Panc1 (cell line): ENCODE data around the gene NUP210L. TPM values are rescaled to one million over a fixed set of nuclear protein-coding genes. Genes with fewer than 3 reads are reported as not detected.

Experiments
- ATAC-seq: fragments of 200-7000 bp; cut with Tn5 transposase; 2 replicates; pipeline ENCODE4 v1.9.1; 2020; ENCODE audit warnings: mild to moderate bottlenecking, moderate library complexity
- BruUV-seq: library from RNA; stranded (reverse); fragments of 400-500 nt; replicated peaks from 2 replicates; lab custom pipeline; 2021; lab: Mats Ljungman, UMichigan
- CTCF ChIA-PET: fragments of 300-600 bp; sonication (Branson Sonifier 250); formaldehyde crosslinking; loops from one replicate; lab custom pipeline; 2022; ENCODE audit warnings: antibody characterized with exemption; lab: Charles Lee
- POLR2A ChIA-PET: fragments of 300-600 bp; sonication (Branson Sonifier 250); formaldehyde crosslinking; loops from one replicate; lab custom pipeline; 2022; ENCODE audit warnings: antibody characterized with exemption; lab: Charles Lee
- DNase-seq: peaks from one replicate; pipeline ENCODE4 v3.0.0-alpha.2; 2010; ENCODE audit warnings: low read depth, low spot score
- H3K27ac ChIP-seq: 2 replicates; pipeline ENCODE4 v1.5.1; 2011; ENCODE audit warnings: mild to moderate bottlenecking, low read length, inconsistent platforms
- H3K27me3 ChIP-seq: fragments of 200-500 bp; sonication (Bioruptor generic); 2 replicates; pipeline ENCODE4 v1.6.0; 2014; ENCODE audit warnings: low read length, inconsistent platforms; ENCODE audit not compliant: control insufficient read depth, insufficient read depth
- H3K36me3 ChIP-seq: fragments of 200-500 bp; sonication (Bioruptor generic); 2 replicates; pipeline ENCODE4 v1.5.1; 2014; ENCODE audit warnings: inconsistent platforms, mild to moderate bottlenecking, low read length, moderate library complexity; ENCODE audit not compliant: control insufficient read depth, insufficient read depth
- H3K4me1 ChIP-seq: 2 replicates; pipeline ENCODE4 v1.5.1; 2011; ENCODE audit warnings: inconsistent platforms, mild to moderate bottlenecking, low read length, moderate library complexity; ENCODE audit not compliant: control insufficient read depth, insufficient read depth
- H3K4me3 ChIP-seq, 2 experiments: 2 replicates each; pipeline ENCODE4 v1.5.1; 2011 to 2012; ENCODE audit warnings: low read depth in 2 of 2, low read length in 2 of 2, mild to moderate bottlenecking in 2 of 2, inconsistent platforms in 1 of 2, moderate library complexity in 1 of 2
- H3K9me3 ChIP-seq: fragments of 200-500 bp; sonication (Bioruptor generic); 2 replicates; pipeline ENCODE4 v1.5.1; 2014; ENCODE audit warnings: low read depth, mild to moderate bottlenecking, inconsistent platforms, low read length, moderate library complexity; ENCODE audit not compliant: control insufficient read depth, insufficient read depth
- POLR2AphosphoS5 ChIP-seq: IDR thresholded peaks from 2 replicates; pipeline ENCODE4 v1.6.1; 2012; ENCODE audit warnings: mild to moderate bottlenecking, low read depth, low read length, moderate library complexity
- SIN3A ChIP-seq: IDR thresholded peaks from 2 replicates; pipeline ENCODE4 v1.6.1; 2012; ENCODE audit warnings: low read depth, mild to moderate bottlenecking, low read length, moderate library complexity, borderline replicate concordance; ENCODE audit not compliant: insufficient read depth
- TCF7L2 ChIP-seq: IDR thresholded peaks from 2 replicates; pipeline ENCODE4 v1.6.1; 2011; ENCODE audit warnings: mild to moderate bottlenecking, low read depth, low read length, inconsistent platforms
- in situ Hi-C: cut with HindIII; loops from 2 replicates; pipeline ENCODE4 v1.10.0; 2016; ENCODE audit warnings: low sequenced_read_pairs, low pct_unique_long_range_greater_than_20kb
- intact Hi-C: fragments of 100-400 bp; cut with micrococcal nuclease; formaldehyde crosslinking; loops from one replicate; pipeline ENCODE4 v1.10.0; 2022; ENCODE audit not compliant: unreplicated experiment
- total RNA-seq: library from RNA; stranded (reverse); gene quantifications from one replicate; pipeline ENCODE4 v1.2.1, GENCODE V29; 2021; ENCODE audit not compliant: unreplicated experiment
- TF ChIP-seq, protein P1 (sequence below): fragments of 450-650 bp; IDR thresholded peaks from 2 replicates; pipeline ENCODE4 v1.5.1; 2017; ENCODE audit warnings: mild to moderate bottlenecking
- TF ChIP-seq, protein P2 (sequence below), 2 experiments: IDR thresholded peaks; 2 replicates each; pipeline ENCODE4 v1.6.1; 2011 to 2012; ENCODE audit warnings: low read depth in 2 of 2, control low read depth in 1 of 2, low read length in 1 of 2, mild to moderate bottlenecking in 1 of 2, moderate library complexity in 1 of 2; ENCODE audit not compliant: insufficient read depth in 1 of 2

NUP210L gene
- total RNA-seq, 1 experiment from 2014 or later, result 0.05 TPM

GRCh38 chr1:153968408-153968807, 186.5 kb downstream of the NUP210L start:
- Histone ChIP-seq H3K9me3 (no peaks in the 10 kb centered on the region), H3K36me3 (no peaks in the 10 kb centered on the region; the same call in 1 of the 2 replicates), H3K4me1 (peaks cover 9% of the 10 kb centered on the region; the same call in 1 of the 2 replicates), H3K4me3 (peak overlapping the region; percentile 66 to 70), H3K27me3 (no peaks in the 10 kb centered on the region), H3K27ac (peak overlapping the region; percentile 97)
- TF ChIP-seq, protein P1, sequence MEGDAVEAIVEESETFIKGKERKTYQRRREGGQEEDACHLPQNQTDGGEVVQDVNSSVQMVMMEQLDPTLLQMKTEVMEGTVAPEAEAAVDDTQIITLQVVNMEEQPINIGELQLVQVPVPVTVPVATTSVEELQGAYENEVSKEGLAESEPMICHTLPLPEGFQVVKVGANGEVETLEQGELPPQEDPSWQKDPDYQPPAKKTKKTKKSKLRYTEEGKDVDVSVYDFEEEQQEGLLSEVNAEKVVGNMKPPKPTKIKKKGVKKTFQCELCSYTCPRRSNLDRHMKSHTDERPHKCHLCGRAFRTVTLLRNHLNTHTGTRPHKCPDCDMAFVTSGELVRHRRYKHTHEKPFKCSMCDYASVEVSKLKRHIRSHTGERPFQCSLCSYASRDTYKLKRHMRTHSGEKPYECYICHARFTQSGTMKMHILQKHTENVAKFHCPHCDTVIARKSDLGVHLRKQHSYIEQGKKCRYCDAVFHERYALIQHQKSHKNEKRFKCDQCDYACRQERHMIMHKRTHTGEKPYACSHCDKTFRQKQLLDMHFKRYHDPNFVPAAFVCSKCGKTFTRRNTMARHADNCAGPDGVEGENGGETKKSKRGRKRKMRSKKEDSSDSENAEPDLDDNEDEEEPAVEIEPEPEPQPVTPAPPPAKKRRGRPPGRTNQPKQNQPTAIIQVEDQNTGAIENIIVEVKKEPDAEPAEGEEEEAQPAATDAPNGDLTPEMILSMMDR, result no peak
- TF ChIP-seq SIN3A (no peak), POLR2AphosphoS5 (no peak), TCF7L2 (no peak)
- TF ChIP-seq, protein P2, sequence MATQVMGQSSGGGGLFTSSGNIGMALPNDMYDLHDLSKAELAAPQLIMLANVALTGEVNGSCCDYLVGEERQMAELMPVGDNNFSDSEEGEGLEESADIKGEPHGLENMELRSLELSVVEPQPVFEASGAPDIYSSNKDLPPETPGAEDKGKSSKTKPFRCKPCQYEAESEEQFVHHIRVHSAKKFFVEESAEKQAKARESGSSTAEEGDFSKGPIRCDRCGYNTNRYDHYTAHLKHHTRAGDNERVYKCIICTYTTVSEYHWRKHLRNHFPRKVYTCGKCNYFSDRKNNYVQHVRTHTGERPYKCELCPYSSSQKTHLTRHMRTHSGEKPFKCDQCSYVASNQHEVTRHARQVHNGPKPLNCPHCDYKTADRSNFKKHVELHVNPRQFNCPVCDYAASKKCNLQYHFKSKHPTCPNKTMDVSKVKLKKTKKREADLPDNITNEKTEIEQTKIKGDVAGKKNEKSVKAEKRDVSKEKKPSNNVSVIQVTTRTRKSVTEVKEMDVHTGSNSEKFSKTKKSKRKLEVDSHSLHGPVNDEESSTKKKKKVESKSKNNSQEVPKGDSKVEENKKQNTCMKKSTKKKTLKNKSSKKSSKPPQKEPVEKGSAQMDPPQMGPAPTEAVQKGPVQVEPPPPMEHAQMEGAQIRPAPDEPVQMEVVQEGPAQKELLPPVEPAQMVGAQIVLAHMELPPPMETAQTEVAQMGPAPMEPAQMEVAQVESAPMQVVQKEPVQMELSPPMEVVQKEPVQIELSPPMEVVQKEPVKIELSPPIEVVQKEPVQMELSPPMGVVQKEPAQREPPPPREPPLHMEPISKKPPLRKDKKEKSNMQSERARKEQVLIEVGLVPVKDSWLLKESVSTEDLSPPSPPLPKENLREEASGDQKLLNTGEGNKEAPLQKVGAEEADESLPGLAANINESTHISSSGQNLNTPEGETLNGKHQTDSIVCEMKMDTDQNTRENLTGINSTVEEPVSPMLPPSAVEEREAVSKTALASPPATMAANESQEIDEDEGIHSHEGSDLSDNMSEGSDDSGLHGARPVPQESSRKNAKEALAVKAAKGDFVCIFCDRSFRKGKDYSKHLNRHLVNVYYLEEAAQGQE (IDR thresholded peaks at IDR 0.05; ENCODE audit: insufficient read depth in 1 of 2, low read depth in 2 of 2, low read length in 1 of 2), result no peak
- BruUV-seq, result no TSS peak
- DNase-seq (no peak), ATAC-seq (no peak)
- CTCF ChIA-PET, result interaction anchor here (1.0 kb wide), 1 partner anchor 290 kb away, joined by 5 read pairs; the partner anchor contains the start of gene NPR1
- POLR2A ChIA-PET, result interaction anchor here (0.6 kb wide), 1 partner anchor 296 kb away, joined by 3 read pairs; no protein-coding TSS in a partner anchor
- in situ Hi-C loops, result no loop called here
- intact Hi-C loops, result no loop called here

GRCh38 chr1:153968000-153968363, 186.9 kb downstream of the NUP210L start:
- Histone ChIP-seq H3K4me1 (peaks cover 9% of the 10 kb centered on the region; the same call in 1 of the 2 replicates), H3K27ac (peak overlapping the region; percentile 97), H3K9me3 (no peaks in the 10 kb centered on the region), H3K4me3 (peak overlapping the region; percentile 66 to 70), H3K27me3 (no peaks in the 10 kb centered on the region), H3K36me3 (no peaks in the 10 kb centered on the region; the same call in 1 of the 2 replicates)
- CTCF ChIA-PET, result interaction anchor here (0.5 to 1.0 kb wide), 2 partner anchors 30 to 290 kb away, joined by 5 read pairs; partner anchors contain the start of gene NPR1
- ATAC-seq, result no peak
- no TSS peak for BruUV-seq
- POLR2A ChIA-PET, result interaction anchor here (0.6 to 1.4 kb wide), 5 partner anchors 9 to 296 kb away, joined by 3 to 4 read pairs (median 3); partner anchors contain the start of genes JTB and RPS27
- no peak for DNase-seq
- intact Hi-C loops, result no loop called here
- TF ChIP-seq TCF7L2, result no peak
- TF ChIP-seq SIN3A, result 0 out of 2 replicates have a peak, but pooled peaks have one; percentile 25
- in situ Hi-C loops, result no loop called here
